Neural cell (in vitro differentiated cells): ENCODE measurements around the gene MOG. TPM values are rescaled to one million over a fixed set of nuclear protein-coding genes. Genes with fewer than 3 reads are reported as not detected.

Source experiments
- H2AFZ ChIP-seq: fragments of 200-600, 300-800 bp; sonication (generic), shearing (Covaris generic); 2 replicates; pipeline ENCODE4 v1.6.0; 2014; ENCODE audit warnings: low read depth, mild to moderate bottlenecking, antibody characterized with exemption, low read length, moderate library complexity
- H3F3A ChIP-seq: fragments of 200-600 bp; shearing (Covaris generic); 2 replicates; pipeline ENCODE4 v1.6.1; 2016; ENCODE audit warnings: mild to moderate bottlenecking, moderate library complexity, mixed read lengths, antibody characterized with exemption, low read length; ENCODE audit not compliant: insufficient read depth, poor library complexity, severe bottlenecking
- H3K27ac ChIP-seq: fragments of 200-600, 300-800 bp; sonication (generic), shearing (Covaris generic); 2 replicates; pipeline ENCODE4 v1.5.1; 2014; ENCODE audit warnings: mild to moderate bottlenecking, low read length, moderate library complexity
- H3K27me3 ChIP-seq: fragments of 300-800, 200-600 bp; sonication (generic), shearing (Covaris generic); 2 replicates; pipeline ENCODE4 v1.6.0; 2014; ENCODE audit warnings: mild to moderate bottlenecking, low read depth, low read length, moderate library complexity; ENCODE audit not compliant: insufficient read depth
- H3K36me3 ChIP-seq: fragments of 300-800, 200-600 bp; sonication (generic), shearing (Covaris generic); 2 replicates; pipeline ENCODE4 v1.5.1; 2014; ENCODE audit warnings: mild to moderate bottlenecking, antibody characterized with exemption, low read length, moderate library complexity; ENCODE audit not compliant: insufficient read depth
- H3K4me2 ChIP-seq: fragments of 300-800, 200-600 bp; sonication (generic), shearing (Covaris generic); 2 replicates; pipeline ENCODE4 v1.6.0; 2014; ENCODE audit warnings: mild to moderate bottlenecking, low read length
- H3K4me3 ChIP-seq: fragments of 300-800, 200-600 bp; sonication (generic), shearing (Covaris generic); 2 replicates; pipeline ENCODE4 v1.5.1; 2014; ENCODE audit warnings: mild to moderate bottlenecking, low read length, moderate library complexity
- H3K79me2 ChIP-seq: fragments of 200-600 bp; shearing (Covaris generic); replicated peaks from 2 replicates; pipeline ENCODE4 v1.6.0; 2014; ENCODE audit warnings: mild to moderate bottlenecking, low read length, moderate library complexity; ENCODE audit not compliant: insufficient read depth
- H3K9ac ChIP-seq: fragments of 300-800, 200-600 bp; sonication (generic), shearing (Covaris generic); 2 replicates; pipeline ENCODE4 v1.6.1; 2016; ENCODE audit warnings: mild to moderate bottlenecking, low read length, mixed read lengths
- H3K9me2 ChIP-seq: fragments of 200-600 bp; shearing (Covaris generic); 2 replicates; pipeline ENCODE4 v1.6.1; 2016; ENCODE audit warnings: mild to moderate bottlenecking, low read length, mixed read lengths; ENCODE audit not compliant: insufficient read depth
- H3K9me3 ChIP-seq: fragments of 200-600, 300-800 bp; sonication (generic), shearing (Covaris generic); 2 replicates; pipeline ENCODE4 v1.6.1; 2016; ENCODE audit warnings: mild to moderate bottlenecking, mixed run types, low read length, moderate library complexity, mixed read lengths
- H4K20me1 ChIP-seq: fragments of 200-600 bp; shearing (Covaris generic); 2 replicates; pipeline ENCODE4 v1.6.1; 2016; ENCODE audit warnings: mild to moderate bottlenecking, mixed run types; ENCODE audit not compliant: insufficient read depth
- EP300 ChIP-seq: fragments of 450-650 bp; conservative IDR thresholded peaks from 2 replicates; pipeline ENCODE4 v1.6.1; 2014; ENCODE audit warnings: antibody characterized with exemption, mild to moderate bottlenecking, moderate library complexity; ENCODE audit not compliant: poor library complexity, severe bottlenecking
- EZH2 ChIP-seq: fragments of 200-600, 300-800 bp; shearing (Covaris generic), sonication (generic); IDR thresholded peaks from 2 replicates; pipeline ENCODE4 v1.6.1; 2014; ENCODE audit warnings: antibody characterized with exemption, low read length, borderline replicate concordance, mild to moderate bottlenecking; ENCODE audit not compliant: insufficient read depth, poor library complexity, severe bottlenecking
- MXI1 ChIP-seq: fragments of 450-650 bp; conservative IDR thresholded peaks from 2 replicates; pipeline ENCODE4 v1.6.1; 2014; ENCODE audit warnings: antibody characterized with exemption, mild to moderate bottlenecking; ENCODE audit not compliant: poor library complexity, severe bottlenecking
- POLR2AphosphoS5 ChIP-seq: IDR thresholded peaks from 2 replicates; pipeline ENCODE4 v1.6.1; 2012
- RAD21 ChIP-seq: fragments of 450-650 bp; conservative IDR thresholded peaks from 2 replicates; pipeline ENCODE4 v1.6.1; 2014; ENCODE audit warnings: antibody characterized with exemption, mild to moderate bottlenecking, moderate library complexity
- SMC3 ChIP-seq: fragments of 450-650 bp; conservative IDR thresholded peaks from 2 replicates; pipeline ENCODE4 v1.6.1; 2014; ENCODE audit warnings: antibody characterized with exemption, mild to moderate bottlenecking, moderate library complexity; ENCODE audit not compliant: poor library complexity
- TAF1 ChIP-seq: IDR thresholded peaks from 2 replicates; pipeline ENCODE4 v1.6.1; 2012; ENCODE audit warnings: low read depth
- polyA plus RNA-seq: library from polyadenylated mRNA; depleted of rRNA; stranded (reverse); fragments of >200 nt; gene quantifications from 2 replicates; pipeline ENCODE4 v1.2.3, GENCODE V29; 2014
- TF ChIP-seq, protein P1 (sequence below): IDR thresholded peaks from 2 replicates; pipeline ENCODE4 v1.6.1; 2012; ENCODE audit warnings: borderline replicate concordance
- TF ChIP-seq, protein P2 (sequence below): fragments of 450-650 bp; IDR thresholded peaks from 2 replicates; pipeline ENCODE4 v1.5.1; 2014; ENCODE audit warnings: antibody characterized with exemption, mild to moderate bottlenecking, moderate library complexity; ENCODE audit not compliant: poor library complexity, severe bottlenecking

The MOG gene
- polyA plus RNA-seq, 1 donor from 2014 or later: not detected

DNA sequence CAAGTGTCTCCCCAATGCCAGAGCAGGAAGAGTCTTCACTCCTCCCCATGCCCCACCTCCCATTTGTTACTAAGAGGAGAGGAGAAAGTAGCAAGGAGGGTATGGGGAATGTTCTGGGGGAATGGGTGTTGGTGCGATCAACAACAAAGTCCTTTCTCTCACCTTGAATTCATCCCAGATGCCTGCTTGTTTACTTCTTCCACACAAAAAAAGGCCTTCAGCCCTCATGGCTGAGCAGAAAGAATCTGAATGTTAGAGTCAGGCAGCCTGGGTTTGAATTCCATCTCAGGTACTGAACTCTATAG, 9.9 kb downstream of the MOG start:
- Histone ChIP-seq H3K9ac (no peak overlapping the region), H3K9me2 (no peaks in the 10 kb centered on the region), H3K9me3 (no peaks in the 10 kb centered on the region), H3K4me3 (no peak overlapping the region), H3F3A (no peaks in the 10 kb centered on the region), H3K27ac (no peak overlapping the region), H4K20me1 (no peaks in the 10 kb centered on the region), H3K36me3 (no peaks in the 10 kb centered on the region), H3K79me2 (no peaks in the 10 kb centered on the region), H3K4me2 (no peak overlapping the region), H2AFZ (no peak overlapping the region), H3K27me3 (no peaks in the 10 kb centered on the region)
- no peak for TF ChIP-seq SMC3
- TF ChIP-seq, protein P1, sequence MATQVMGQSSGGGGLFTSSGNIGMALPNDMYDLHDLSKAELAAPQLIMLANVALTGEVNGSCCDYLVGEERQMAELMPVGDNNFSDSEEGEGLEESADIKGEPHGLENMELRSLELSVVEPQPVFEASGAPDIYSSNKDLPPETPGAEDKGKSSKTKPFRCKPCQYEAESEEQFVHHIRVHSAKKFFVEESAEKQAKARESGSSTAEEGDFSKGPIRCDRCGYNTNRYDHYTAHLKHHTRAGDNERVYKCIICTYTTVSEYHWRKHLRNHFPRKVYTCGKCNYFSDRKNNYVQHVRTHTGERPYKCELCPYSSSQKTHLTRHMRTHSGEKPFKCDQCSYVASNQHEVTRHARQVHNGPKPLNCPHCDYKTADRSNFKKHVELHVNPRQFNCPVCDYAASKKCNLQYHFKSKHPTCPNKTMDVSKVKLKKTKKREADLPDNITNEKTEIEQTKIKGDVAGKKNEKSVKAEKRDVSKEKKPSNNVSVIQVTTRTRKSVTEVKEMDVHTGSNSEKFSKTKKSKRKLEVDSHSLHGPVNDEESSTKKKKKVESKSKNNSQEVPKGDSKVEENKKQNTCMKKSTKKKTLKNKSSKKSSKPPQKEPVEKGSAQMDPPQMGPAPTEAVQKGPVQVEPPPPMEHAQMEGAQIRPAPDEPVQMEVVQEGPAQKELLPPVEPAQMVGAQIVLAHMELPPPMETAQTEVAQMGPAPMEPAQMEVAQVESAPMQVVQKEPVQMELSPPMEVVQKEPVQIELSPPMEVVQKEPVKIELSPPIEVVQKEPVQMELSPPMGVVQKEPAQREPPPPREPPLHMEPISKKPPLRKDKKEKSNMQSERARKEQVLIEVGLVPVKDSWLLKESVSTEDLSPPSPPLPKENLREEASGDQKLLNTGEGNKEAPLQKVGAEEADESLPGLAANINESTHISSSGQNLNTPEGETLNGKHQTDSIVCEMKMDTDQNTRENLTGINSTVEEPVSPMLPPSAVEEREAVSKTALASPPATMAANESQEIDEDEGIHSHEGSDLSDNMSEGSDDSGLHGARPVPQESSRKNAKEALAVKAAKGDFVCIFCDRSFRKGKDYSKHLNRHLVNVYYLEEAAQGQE: no peak
- no peak for TF ChIP-seq MXI1
- TF ChIP-seq, protein P2, sequence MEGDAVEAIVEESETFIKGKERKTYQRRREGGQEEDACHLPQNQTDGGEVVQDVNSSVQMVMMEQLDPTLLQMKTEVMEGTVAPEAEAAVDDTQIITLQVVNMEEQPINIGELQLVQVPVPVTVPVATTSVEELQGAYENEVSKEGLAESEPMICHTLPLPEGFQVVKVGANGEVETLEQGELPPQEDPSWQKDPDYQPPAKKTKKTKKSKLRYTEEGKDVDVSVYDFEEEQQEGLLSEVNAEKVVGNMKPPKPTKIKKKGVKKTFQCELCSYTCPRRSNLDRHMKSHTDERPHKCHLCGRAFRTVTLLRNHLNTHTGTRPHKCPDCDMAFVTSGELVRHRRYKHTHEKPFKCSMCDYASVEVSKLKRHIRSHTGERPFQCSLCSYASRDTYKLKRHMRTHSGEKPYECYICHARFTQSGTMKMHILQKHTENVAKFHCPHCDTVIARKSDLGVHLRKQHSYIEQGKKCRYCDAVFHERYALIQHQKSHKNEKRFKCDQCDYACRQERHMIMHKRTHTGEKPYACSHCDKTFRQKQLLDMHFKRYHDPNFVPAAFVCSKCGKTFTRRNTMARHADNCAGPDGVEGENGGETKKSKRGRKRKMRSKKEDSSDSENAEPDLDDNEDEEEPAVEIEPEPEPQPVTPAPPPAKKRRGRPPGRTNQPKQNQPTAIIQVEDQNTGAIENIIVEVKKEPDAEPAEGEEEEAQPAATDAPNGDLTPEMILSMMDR: no peak
- TF ChIP-seq EP300: no peak
- no peak for TF ChIP-seq TAF1
- no peak for TF ChIP-seq RAD21
- TF ChIP-seq POLR2AphosphoS5: no peak
- no peak for TF ChIP-seq EZH2

DNA sequence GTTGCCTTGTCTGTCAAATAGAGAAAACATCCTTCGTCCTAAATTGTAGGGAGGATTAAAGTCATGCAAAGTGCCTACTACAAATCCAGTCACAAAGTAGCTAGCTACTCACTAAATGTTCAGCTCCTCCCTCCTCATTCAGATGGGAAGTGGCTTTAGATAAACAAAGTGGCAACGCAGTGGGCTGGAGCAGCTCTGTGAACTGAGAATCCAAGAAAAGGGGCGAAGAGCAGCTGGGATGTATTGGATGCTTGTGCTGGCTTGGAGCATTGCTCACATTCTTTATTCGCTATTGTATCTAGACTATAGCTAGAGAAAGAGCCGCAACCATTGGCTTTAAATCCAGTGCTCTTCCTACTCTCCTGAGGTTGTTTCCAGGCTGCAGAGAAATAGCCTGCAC, 10.3 kb downstream of the MOG start:
- Histone ChIP-seq H3K36me3 (no peaks in the 10 kb centered on the region), H3K9me3 (no peaks in the 10 kb centered on the region), H3F3A (no peaks in the 10 kb centered on the region), H3K9me2 (no peaks in the 10 kb centered on the region), H3K4me3 (no peak overlapping the region), H4K20me1 (no peaks in the 10 kb centered on the region), H3K4me2 (no peak overlapping the region), H3K27me3 (no peaks in the 10 kb centered on the region), H3K9ac (no peak overlapping the region), H2AFZ (no peak overlapping the region), H3K27ac (no peak overlapping the region), H3K79me2 (no peaks in the 10 kb centered on the region)
- TF ChIP-seq EZH2 (no peak), EP300 (no peak), RAD21 (no peak), SMC3 (no peak), POLR2AphosphoS5 (no peak), MXI1 (no peak), TAF1 (no peak)
- TF ChIP-seq, protein P2: no peak
- TF ChIP-seq, protein P1: no peak
